HEK293 (cell line): Measurements from ENCODE around the gene NAA35.

Source experiments
- GLIS1 ChIP-seq: fragments of 450-650 bp; formaldehyde crosslinking; IDR thresholded peaks from 2 replicates; pipeline ENCODE4 v1.5.1; 2016; ENCODE audit warnings: missing biosample characterization, missing genetic modification characterization
- TCF7L2 ChIP-seq: IDR thresholded peaks from 2 replicates; pipeline ENCODE4 v1.6.1; 2011; ENCODE audit warnings: low read depth, mild to moderate bottlenecking, inconsistent platforms, low read length, moderate library complexity, borderline replicate concordance
- ZFHX2 ChIP-seq: fragments of 450-650 bp; formaldehyde crosslinking; conservative IDR thresholded peaks from 2 replicates; pipeline ENCODE4 v1.5.1; 2016; ENCODE audit warnings: missing biosample characterization, missing genetic modification characterization
- ZNF423 ChIP-seq: fragments of 450-650 bp; formaldehyde crosslinking; IDR thresholded peaks from 2 replicates; pipeline ENCODE4 v1.5.1; 2016; ENCODE audit warnings: missing biosample characterization, missing genetic modification characterization
- ZNF48 ChIP-seq: fragments of 450-650 bp; formaldehyde crosslinking; IDR thresholded peaks from 2 replicates; pipeline ENCODE4 v1.5.1; 2016; ENCODE audit warnings: missing biosample characterization, missing genetic modification characterization
- ZNF701 ChIP-seq: fragments of 450-650 bp; formaldehyde crosslinking; IDR thresholded peaks from 2 replicates; pipeline ENCODE4 v1.5.1; 2016; ENCODE audit warnings: missing biosample characterization, missing genetic modification characterization

- TF ChIP-seq ZNF48 (tag by site-specific recombination) (no peak), ZFHX2 (tag by site-specific recombination) (no peak), GLIS1 (tag by site-specific recombination) (no peak), TCF7L2 (no peak), ZNF423 (tag by site-specific recombination) (no peak), ZNF701 (no peak)
These were observed 46.3 kb downstream of the NAA35 start for GRCh38 chr9:85987236-85987635.
